NOMO-1 treated with DMSO at 0.1 percent for 48 hours (cell line): Measurements from ENCODE around the gene PPA2.

Source experiments
- DNase-seq: peaks from one replicate; lab custom pipeline; 2025; ENCODE audit not compliant: unreplicated experiment; lab: John Stamatoyannopoulos, UW

PPA2 gene

DNA sequence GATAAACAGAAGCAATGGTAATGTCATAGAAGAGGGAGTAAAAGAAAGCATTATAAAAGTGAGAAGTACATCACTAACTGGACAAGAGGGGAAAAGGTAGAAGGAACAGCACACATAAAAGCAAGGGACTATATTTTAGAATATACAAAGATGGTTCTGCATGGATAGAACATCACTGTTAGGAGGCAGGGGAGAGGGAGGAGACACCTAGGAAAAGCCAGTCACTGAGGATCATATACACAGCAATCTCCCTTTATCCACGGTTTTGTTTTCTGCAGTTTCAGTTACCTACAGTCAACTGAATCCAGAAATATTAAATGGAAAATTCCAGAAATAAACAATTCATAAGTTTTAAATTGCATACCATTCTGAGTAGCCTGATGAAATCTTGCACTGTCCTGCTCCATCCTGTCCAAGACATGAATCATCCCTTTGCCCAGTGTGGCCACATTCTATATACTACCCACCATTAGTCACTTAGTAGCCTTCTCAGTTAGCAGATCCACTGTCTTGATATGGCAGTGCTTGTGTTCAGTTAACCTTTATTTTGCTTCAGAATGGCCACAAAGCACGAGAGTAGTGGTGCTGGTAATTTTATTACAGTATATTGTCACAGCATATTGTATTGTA is 74.2 kb downstream of the PPA2 start:
- no peak for DNase-seq

DNA sequence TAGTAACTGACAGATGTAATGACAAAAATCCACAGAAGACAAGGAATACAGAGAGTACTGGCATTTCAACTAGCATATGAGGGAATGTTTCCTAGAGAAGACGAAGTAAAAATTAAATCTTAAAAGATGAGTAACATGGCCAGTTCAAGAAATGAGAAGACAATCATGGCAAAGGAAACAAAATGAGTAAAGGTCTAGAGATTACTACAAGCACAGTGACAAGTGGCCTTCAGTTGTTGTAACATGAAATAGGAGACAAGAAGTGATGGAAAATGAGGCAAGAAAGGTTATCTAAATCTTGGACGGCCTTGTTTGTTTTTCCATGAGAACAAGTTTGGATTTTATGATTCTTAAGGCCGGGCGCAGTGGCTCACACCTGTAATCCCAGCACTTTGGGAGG is 81.0 kb downstream of the PPA2 start:
- DNase-seq = no peak

DNA sequence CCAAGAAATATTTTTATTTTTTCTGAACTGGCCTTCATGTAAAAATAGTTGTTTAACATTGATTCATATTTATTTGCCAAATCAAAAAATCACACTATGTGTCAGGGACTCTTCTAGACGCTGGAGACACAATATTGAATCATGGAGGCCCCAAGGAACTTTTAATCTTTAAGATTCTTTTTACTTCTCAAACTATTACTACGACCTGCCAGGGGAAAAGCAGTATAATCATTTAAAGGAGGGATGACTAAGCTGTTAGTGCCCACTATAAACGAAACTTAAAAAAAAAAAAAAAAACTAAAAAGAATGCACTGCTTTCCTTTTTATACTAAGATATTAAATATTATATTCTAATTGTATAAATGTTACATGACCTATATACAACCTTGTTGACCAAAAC is 84.7 kb downstream of the PPA2 start:
- no peak for DNase-seq

DNA sequence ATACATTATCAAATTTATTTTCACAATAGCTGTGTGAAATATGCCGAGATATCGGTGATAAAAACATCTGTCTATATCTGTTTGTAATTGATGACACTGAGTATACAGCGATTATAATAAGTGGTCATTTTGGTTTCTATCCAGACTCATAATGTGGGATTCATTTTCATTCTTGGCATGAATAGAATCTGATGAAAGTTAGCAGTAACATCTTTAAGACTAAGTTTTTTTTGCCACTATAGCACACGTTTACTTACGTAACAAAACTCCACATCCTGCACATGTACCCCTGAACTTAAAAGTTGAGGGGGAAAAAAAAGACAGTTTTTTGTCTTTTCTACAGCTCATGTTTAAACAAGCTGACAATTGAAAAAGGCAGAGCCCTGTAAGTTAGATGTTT is 86.4 kb downstream of the PPA2 start:
- DNase-seq = no peak

DNA sequence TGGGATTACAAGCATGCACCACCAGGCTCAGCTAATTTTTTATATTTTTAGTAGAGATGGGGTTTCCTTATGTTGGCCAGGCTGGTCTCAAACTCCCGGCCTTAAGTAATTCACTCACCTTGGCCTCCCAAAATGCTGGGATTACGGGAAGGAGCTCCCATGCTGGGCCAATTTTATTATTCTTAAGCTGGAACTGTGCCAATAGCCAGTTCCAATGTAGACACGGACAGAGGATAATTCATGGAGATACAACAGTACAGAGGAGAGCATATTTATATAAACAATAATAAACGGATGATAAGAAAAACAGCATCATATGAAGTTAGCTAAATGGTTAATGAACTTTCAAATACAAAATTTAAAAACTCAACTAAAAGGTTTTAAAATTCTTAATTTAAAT is 87.8 kb downstream of the PPA2 start:
- no peak for DNase-seq

DNA sequence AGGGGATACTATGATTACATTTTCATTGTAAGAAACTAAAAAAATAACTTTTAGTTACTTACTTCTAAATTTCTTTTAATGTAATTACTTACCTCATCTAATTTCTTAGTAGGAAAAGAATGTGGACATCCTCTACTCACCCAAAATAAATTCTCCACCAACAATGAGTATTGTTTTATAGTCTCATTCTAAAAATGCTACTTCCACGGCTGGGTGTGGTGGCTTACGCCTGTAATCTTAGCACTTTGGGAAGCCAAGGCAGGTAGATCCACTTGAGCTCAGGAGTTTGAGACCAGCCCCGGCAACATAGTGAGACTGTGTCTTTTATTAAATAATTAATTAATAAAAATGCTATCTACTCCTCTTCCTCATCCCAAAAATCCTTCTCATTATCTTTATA is 99.8 kb downstream of the PPA2 start:
- DNase-seq = no peak

DNA sequence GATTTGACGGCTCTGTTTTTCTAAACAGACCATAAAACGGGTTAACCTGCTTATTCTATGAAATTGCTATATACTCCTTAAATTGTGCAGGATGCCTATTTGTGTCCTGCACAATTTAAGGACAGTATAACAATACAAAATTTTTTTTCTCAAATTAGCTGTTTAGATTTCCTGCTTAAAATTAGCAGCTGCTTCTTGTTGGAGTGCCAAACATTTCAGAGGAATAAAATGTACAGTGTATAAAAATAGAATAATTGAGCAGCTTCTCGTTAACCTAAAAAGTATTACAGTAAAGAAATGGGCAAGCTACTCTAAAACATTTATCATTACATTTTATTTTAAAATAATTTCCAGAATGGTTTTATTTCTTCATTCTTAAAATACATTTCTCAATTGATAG is 100.5 kb downstream of the PPA2 start:
- no peak for DNase-seq

DNA sequence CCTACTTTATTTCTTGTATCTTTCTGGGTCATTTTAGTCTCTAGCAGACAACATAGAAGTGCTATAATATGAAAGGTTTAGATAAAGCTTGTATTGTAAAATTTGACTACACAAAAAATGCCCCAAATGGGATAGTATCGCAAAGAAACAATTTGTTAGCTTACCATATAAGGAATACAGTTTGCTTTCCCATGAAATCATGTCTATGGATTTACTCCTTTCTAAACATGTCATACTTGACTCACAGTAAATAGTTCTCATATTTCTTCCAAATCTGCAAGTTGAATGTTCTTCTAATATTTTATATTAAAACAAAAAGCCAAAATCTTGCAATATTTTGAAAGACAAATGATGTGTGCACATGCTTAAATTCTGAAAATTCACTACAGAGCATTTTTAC is 103.9 kb downstream of the PPA2 start:
- DNase-seq = no peak

DNA sequence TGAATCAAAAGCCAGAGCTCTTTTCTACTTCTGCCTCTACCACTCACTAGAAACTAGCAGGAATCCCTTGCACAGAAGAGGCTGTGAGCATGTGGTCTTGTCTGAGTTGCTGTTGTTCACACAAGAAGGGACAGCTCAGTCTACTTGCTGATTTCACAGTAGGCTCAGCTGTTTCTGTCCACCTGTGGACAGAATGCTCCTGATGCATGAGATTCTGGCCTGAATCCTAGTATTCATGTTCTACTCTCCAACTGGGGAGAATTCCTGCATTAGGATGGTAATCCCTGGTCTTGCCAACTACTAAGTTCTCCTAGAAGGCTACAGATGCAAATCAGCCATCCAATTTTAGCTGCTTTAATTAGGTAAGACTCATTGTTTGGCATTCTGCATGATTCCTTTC is 112.8 kb downstream of the PPA2 start:
- DNase-seq = no peak

DNA sequence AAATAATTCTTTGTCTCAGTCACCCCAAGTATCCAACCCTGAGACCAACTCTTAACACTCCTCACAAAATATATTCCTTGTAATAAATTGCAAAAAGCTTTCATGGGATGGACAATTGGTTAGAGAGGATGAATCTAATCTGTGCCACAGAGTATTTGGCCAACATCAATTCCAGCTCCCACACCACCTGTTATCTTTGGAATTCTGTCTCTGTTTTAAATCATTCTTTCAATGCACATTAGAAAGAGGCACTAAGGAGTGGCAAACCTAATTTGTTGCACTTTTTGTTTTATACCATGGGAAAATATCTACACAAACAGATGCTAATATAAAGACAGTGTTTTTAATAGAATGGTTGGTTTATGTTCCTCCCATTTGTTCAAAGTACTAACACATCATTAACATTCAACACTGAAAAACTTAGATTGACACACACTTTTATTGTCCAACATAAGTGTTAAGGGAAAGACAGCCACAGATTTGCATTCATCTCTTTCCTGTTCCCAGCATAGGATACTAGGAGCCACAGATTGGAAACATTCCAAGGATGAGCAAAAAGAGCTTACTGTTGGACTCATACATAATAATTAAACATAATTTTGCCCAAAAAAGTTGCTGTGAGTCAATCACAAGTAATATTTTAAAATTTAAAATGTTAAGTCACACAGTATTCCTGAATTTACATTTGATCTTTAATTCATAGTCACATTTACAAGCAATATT is 116.4 kb downstream of the PPA2 start:
- no peak for DNase-seq

DNA sequence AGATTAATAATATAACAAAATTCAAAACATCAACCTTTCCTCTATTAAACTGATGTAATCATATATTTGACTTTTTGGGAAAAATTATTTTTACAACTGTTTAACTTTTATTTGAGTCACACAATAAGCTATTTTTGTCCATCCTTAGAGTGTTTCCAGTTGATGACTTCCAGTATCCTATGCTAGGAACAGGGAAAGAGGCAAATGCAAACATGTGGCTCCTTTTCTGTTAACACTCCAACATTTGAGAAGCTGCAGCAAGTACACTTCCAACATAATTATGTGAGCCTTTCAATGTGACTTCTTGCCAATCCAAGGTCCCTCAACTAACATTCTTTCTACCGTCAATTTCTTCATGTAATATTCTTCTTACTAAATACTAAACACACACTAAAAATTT is 117.7 kb downstream of the PPA2 start:
- no peak for DNase-seq

DNA sequence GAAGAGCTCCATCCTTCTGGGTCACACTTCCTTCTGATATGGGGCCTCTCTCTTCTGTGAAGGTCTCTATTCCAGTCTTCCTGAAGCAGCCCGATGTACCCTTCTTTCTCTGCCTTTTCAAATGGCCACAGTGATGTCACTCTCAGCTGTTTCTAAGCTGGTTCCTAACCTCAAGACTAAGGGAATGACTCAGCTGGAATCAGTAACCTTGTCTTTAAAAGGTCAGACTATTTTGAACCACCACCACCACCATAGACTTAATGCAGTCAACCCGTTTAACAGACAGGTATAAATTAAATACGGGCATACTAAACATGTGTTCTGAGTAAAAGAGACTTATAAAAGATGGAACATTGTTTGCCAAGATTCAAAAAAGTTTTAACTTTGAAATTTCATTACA is 121.0 kb downstream of the PPA2 start:
- DNase-seq = no peak

DNA sequence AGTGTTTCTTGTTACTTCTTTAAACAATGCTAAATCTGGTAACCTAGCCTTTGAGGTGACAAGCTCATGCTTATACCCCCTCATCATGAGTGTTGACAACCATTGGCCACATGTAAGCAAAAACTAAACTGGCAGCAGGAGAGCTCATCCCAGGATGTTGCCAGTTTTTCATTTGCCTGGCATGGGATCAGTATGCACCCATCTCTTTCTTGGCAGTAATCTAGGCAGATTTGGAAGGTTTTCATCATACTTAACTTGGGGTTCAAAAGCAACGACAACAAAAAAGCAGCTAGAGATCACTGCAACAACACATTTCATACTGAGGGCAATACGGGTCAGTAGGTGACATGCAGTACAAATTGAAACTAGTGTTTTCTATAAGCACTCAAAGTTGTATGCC is 122.0 kb downstream of the PPA2 start:
- DNase-seq = no peak

DNA sequence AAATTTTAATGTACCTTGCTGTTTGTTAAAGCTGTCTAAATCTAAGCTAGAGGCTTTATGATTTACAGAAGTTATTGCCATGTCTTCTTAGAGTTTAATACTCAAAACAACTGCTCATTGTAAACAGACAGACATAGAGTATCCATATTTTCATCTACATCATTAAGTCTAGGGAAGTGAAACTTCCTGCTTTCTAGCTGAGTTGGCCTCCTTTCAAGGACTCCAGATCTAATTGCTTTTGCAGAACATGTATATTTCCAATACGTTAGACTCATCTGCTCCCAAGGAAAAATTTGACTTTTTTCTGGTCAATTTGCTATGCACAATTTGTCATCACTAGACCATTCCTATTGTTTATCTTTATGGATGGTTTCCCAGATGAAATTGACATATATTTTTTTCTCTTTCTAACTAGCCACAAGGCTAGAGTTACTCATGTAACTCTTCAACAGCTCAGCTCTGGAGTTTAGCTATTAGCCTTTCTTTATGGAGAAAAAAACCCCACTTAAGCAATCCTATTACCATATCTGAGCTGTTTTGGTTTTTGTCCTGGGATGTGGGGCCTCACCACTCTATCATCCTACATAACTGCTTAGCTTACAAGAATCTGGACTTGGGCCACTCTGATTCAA is 122.9 kb downstream of the PPA2 start:
- peak; percentile 81 for DNase-seq

DNA sequence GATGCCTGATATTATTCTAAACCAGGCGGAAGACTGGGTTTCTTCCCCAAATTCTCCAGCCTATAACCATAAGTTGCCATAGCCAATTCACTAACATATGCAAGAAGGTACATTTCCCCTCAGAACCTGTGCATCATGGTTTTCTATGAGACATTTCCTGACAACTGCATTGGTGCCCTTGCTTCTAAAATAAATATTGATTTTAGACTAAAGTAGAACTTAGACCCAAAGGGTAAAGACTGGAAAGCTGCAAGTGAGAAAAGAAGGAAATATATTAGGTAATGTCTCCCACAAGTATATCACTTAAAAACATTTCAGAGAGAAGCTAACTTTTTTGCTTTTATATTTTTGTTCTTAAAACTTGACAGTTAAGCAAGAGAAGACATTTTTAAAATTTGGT is 125.1 kb downstream of the PPA2 start:
- no peak for DNase-seq

DNA sequence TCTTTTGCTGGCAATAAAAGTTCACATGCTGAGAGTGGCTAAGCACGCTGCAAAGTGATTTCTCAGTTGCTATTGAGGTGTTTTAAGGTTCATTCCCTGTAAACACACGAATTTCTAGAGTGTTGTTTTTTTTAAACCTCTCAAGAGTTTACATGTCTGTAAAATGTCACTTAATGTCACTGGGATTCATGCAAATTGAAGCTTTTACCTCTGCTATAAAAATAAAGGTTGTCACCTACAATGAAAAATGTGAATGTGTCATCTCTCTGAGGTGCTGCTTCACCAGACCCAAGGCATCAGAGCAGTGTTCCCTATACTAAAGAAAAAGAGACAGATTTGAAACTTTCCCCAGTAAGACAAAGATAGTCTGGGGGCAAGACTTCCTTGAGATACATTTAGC is 127.0 kb downstream of the PPA2 start:
- DNase-seq = no peak

DNA sequence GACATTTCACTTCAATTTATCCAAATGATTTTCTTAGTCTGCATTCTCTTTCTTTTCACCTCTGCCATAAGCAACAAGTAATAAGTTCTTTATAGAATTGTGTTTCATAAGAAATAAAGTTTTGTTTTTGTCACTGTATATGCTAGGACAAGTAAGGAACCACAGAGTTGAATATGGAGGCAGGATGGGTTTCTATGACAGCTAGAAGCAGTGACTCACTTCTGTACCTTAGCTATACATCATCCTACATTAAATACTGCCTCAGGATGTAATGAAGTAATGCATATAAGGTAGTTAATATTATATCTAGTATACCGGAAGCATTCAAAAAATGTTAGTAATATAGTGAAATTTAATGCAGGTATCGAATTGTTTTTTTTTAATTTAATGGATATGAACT is 128.0 kb downstream of the PPA2 start:
- DNase-seq = no peak

DNA sequence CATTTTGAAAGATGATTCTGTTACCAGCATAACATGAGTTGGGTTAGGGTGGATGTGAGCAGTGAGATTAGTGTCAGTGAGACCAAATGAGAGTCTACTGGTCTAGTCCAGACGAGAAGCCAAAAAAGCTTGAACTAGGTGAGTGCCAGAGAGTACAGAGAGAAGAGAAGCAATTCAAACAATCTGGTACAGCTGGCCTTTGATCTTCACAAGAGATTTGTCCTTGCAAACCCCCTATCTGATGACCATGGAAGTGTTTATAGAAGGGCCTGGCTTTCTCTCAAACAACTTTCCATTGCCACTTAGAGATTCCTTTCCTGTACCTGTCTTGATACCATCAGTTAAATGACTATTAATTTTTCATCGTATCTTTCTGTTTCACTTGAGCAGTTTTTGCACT is 128.5 kb downstream of the PPA2 start:
- no peak for DNase-seq

DNA sequence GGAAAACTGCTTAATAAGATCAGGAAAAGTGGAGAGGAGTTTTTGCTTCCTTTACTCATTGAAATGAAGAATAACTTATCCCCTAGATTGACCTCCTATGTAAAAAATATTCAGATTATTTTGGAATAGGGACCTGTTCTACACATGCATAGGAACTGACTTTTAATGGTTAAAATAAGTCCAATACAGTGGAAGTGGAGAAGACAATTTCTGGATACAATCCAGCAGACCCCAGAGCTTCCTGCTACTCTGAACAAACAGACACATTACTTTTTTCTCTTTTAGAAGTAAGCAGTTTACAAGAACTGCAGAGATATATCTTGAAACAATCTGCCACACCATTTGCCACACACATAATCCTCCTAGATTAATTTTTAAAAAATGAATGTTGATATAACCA is 129.7 kb downstream of the PPA2 start:
- no peak for DNase-seq

DNA sequence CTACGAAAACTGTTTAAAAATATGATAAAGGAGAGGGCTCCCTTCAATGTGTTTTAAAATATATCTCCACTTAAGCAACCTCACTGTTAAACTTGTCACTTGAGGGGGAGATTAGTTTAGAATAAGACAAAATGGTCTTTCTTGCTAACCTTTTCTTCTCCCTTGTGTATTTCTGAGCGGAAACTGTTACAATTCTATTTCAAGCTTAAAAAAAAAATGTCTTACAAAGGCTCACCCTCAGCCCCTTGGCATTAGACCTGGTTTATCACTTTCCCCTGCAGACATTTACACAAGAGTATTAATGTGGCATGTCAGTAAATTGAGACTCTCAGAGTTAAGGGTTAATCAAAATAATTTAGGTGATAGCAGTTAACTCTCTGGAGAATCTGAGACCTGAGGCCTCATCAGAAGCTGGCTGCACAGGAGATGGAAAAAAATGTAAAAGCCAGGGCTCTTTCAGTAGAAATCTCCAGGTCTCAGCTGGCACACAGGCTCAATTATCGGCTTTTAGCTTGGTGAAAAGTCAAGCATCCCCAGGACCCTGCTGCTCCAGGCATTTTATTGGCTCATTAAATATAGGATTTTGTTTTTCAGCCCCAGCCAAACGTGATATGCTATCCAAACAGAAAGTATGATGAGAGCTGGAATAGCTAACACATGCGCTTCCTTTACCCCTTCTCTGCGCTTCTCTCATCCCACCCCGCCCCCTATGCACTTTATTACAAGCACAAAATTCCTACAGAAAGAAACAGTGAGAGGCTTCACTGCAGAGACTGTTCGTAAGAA is 130.5 kb downstream of the PPA2 start:
- no peak for DNase-seq

DNA sequence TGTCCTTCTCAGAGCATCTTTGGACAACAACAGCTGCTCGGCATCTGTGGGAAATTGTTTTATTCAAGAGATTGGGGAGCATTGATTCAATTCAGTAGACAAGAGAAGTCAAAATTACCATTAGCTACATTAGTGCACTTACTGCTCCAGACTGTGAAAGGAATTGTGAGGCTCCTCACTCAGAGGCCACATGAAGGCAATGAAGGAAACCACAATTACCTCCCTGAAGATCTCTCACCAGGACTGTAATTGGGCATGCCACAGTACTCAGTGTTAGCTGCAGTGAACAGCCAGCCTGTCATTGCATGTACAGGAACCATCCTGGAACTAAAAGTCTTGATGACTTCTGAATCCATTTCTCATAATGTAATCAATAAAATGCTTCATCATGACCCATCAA is 144.8 kb downstream of the PPA2 start:
- DNase-seq = no peak

DNA sequence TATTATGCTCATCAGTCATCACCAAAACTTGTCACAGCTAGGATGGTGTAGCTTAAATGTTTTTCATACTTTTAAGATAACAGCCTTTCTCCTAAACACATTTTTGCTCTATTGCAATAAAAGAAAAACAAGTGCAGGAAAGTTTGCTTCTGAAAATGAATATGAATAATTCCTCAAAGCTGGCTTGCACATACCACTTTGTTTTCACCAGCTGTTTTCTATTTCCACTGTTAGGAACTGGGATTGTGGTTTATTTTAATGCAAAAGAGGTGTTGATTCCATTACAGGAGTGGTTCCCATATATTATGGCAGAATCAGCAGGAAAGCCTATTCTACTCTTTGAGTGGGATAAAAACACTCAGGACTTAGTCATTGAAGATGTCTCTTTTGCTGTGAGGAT is 145.9 kb downstream of the PPA2 start:
- no peak for DNase-seq
